Breast epithelium (tissue), 3 donors: ENCODE measurements around the gene NOP10.

ENCODE experiments used
- POLR2A ChIP-seq: fragments of 450-650 bp; IDR thresholded peaks from one replicate; pipeline ENCODE4 v1.6.1; 2016; ENCODE audit warnings: antibody characterized with exemption, mild to moderate bottlenecking, moderate library complexity
- POLR2AphosphoS5 ChIP-seq, 3 donors: sonication (generic); formaldehyde crosslinking; IDR thresholded peaks; one replicate each; pipeline ENCODE4 v1.6.1; 2017; ENCODE audit warnings: antibody characterized with exemption in 3 of 3
- TF ChIP-seq, protein P1 (sequence below), 3 donors: fragments of 450-650 bp; IDR thresholded peaks; one replicate each; pipeline ENCODE4 v1.5.1; 2016 to 2017; ENCODE audit warnings: antibody characterized with exemption in 3 of 3, mild to moderate bottlenecking in 3 of 3, moderate library complexity in 3 of 3

DNA sequence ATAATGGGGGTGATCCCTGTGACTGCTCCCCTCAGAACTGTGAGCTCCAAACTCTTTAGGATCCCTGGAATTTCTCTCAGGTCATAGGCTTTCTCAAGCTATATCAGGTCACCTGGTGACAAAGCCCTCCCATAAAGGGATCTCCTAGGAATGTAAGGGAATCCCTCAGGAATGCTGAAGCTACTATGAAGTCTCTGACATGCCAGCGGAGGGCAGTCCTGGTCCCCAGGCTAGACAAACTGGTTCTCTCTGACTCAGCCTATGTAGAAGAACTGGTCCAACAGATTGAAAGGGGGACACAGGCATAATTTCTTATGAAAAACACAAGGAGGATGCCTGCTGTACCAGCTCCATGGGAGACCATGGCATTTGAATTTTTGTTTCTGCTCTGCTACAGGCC lies 17.4 kb upstream of the NOP10 start:
- TF ChIP-seq POLR2A, result no peak
- TF ChIP-seq, protein P1, sequence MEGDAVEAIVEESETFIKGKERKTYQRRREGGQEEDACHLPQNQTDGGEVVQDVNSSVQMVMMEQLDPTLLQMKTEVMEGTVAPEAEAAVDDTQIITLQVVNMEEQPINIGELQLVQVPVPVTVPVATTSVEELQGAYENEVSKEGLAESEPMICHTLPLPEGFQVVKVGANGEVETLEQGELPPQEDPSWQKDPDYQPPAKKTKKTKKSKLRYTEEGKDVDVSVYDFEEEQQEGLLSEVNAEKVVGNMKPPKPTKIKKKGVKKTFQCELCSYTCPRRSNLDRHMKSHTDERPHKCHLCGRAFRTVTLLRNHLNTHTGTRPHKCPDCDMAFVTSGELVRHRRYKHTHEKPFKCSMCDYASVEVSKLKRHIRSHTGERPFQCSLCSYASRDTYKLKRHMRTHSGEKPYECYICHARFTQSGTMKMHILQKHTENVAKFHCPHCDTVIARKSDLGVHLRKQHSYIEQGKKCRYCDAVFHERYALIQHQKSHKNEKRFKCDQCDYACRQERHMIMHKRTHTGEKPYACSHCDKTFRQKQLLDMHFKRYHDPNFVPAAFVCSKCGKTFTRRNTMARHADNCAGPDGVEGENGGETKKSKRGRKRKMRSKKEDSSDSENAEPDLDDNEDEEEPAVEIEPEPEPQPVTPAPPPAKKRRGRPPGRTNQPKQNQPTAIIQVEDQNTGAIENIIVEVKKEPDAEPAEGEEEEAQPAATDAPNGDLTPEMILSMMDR (IDR thresholded peaks at IDR 0.05), result no peak
- no peak for TF ChIP-seq POLR2AphosphoS5 (IDR thresholded peaks at IDR 0.05)
